Astrocyte (in vitro differentiated cells and primary cell): ENCODE data around the gene EFNA5. TPM values are rescaled to one million over a fixed set of nuclear protein-coding genes. Genes with fewer than 3 reads are reported as not detected.

Experiments
- DNase-seq: peaks from one replicate; pipeline ENCODE4 v3.0.0-alpha.2; 2010; ENCODE audit warnings: low read depth
- FAIRE-seq: peaks from 2 replicates; lab custom pipeline; 2011; peaks lifted over from hg19 to GRCh38; lab: Jason Lieb, UNC
- H2AFZ ChIP-seq: 2 replicates; pipeline ENCODE4 v1.6.0; 2012; ENCODE audit warnings: low read depth, low read length, inconsistent platforms
- H3K27ac ChIP-seq: 2 replicates; pipeline ENCODE4 v1.5.1; 2011; ENCODE audit warnings: low read depth, low read length, inconsistent platforms
- H3K27me3 ChIP-seq: 2 replicates; pipeline ENCODE4 v1.6.0; 2011; ENCODE audit warnings: low read length, inconsistent platforms; ENCODE audit not compliant: insufficient read depth
- H3K36me3 ChIP-seq: 2 replicates; pipeline ENCODE4 v1.5.1; 2011; ENCODE audit warnings: low read length, inconsistent platforms; ENCODE audit not compliant: insufficient read depth
- H3K4me1 ChIP-seq: 2 replicates; pipeline ENCODE4 v1.5.1; 2011; ENCODE audit warnings: low read length, inconsistent platforms; ENCODE audit not compliant: insufficient read depth
- H3K4me2 ChIP-seq: 2 replicates; pipeline ENCODE4 v1.6.0; 2012; ENCODE audit warnings: low read length, inconsistent platforms
- H3K4me3 ChIP-seq: 2 replicates; pipeline ENCODE4 v1.5.1; 2011; ENCODE audit warnings: low read depth, mild to moderate bottlenecking, low read length, inconsistent platforms; ENCODE audit not compliant: insufficient read depth
- H3K79me2 ChIP-seq: 2 replicates; pipeline ENCODE4 v1.6.0; 2012; ENCODE audit warnings: mild to moderate bottlenecking, low read length, inconsistent platforms; ENCODE audit not compliant: insufficient read depth
- H3K9ac ChIP-seq: 2 replicates; pipeline ENCODE4 v1.6.0; 2012; ENCODE audit warnings: mild to moderate bottlenecking, low read length, inconsistent platforms
- H3K9me3 ChIP-seq: 2 replicates; pipeline ENCODE4 v1.5.1; 2012; ENCODE audit warnings: low read depth, mild to moderate bottlenecking, low read length, inconsistent platforms; ENCODE audit not compliant: insufficient read depth
- H4K20me1 ChIP-seq: 2 replicates; pipeline ENCODE4 v1.6.0; 2012; ENCODE audit warnings: low read length, inconsistent platforms; ENCODE audit not compliant: insufficient read depth
- H3K27ac Mint-ChIP-seq: one replicate; pipeline ENCODE4 v1.8.0; 2021; ENCODE audit warnings: mild to moderate bottlenecking, mixed read lengths; ENCODE audit not compliant: unreplicated experiment
- H3K27me3 Mint-ChIP-seq: one replicate; pipeline ENCODE4 v1.8.0; 2021; ENCODE audit warnings: low read depth, mixed read lengths; ENCODE audit not compliant: unreplicated experiment
- H3K36me3 Mint-ChIP-seq: one replicate; pipeline ENCODE4 v1.8.0; 2021; ENCODE audit warnings: low read depth, mixed read lengths; ENCODE audit not compliant: unreplicated experiment
- H3K4me1 Mint-ChIP-seq: one replicate; pipeline ENCODE4 v1.8.0; 2021; ENCODE audit warnings: low read depth, mixed read lengths; ENCODE audit not compliant: unreplicated experiment
- H3K4me3 Mint-ChIP-seq: one replicate; pipeline ENCODE4 v1.8.0; 2021; ENCODE audit warnings: mild to moderate bottlenecking, moderate library complexity, mixed read lengths; ENCODE audit not compliant: unreplicated experiment
- H3K9me3 Mint-ChIP-seq: one replicate; pipeline ENCODE4 v1.8.0; 2021; ENCODE audit warnings: mild to moderate bottlenecking, mixed read lengths; ENCODE audit not compliant: unreplicated experiment
- EZH2 ChIP-seq: IDR thresholded peaks from 2 replicates; pipeline ENCODE4 v1.6.1; 2012; ENCODE audit warnings: mild to moderate bottlenecking, low read length, inconsistent platforms; ENCODE audit not compliant: insufficient read depth
- total RNA-seq: library from RNA; stranded (reverse); gene quantifications from 2 replicates; pipeline ENCODE4 v1.2.1, GENCODE V29; 2021
- TF ChIP-seq, protein P1 (sequence below): IDR thresholded peaks from 2 replicates; pipeline ENCODE4 v1.5.1; 2011; ENCODE audit warnings: low read depth, mild to moderate bottlenecking, inconsistent platforms, low read length, moderate library complexity; ENCODE audit not compliant: insufficient read depth

Gene EFNA5
- total RNA-seq, 1 donor from 2014 or later, result 59.3 TPM

DNA sequence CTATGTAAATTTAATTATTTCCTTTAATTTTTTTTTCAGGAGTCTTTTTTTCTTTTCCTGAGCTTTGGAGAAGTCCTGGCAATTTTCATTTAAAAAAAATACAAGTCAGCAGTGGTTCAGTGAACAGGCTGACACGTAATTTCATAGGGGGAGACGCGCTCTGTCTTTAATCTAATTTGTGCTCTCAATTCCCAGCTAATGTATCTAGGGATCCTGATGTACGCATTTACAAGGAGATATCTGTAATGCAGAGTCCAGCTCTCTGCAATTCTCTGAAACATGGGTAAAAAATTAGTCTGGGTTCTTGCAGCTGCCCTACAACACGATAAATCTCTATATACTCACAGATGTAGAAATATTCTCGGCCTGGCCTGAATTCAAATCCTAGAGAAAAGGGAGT is 243.9 kb downstream of the EFNA5 start:
- FAIRE-seq (no peak), DNase-seq (no peak)
- H3K27me3 ChIP-seq, result no peaks in the 10 kb centered on the region
- H3K4me1 Mint-ChIP-seq, result peaks cover 58% of the 10 kb centered on the region
- H4K20me1 ChIP-seq, result no peaks in the 10 kb centered on the region
- H3K27ac Mint-ChIP-seq, result no peak overlapping the region
- no peaks in the 10 kb centered on the region for H3K9me3 ChIP-seq
- no peaks in the 10 kb centered on the region for H3K79me2 ChIP-seq
- H3K9me3 Mint-ChIP-seq, result no peaks in the 10 kb centered on the region
- H3K27me3 Mint-ChIP-seq, result no peaks in the 10 kb centered on the region
- peaks cover 28% of the 10 kb centered on the region for H3K4me1 ChIP-seq
- no peak overlapping the region for H3K9ac ChIP-seq
- H3K36me3 ChIP-seq, result no peaks in the 10 kb centered on the region
- TF ChIP-seq, protein P1, sequence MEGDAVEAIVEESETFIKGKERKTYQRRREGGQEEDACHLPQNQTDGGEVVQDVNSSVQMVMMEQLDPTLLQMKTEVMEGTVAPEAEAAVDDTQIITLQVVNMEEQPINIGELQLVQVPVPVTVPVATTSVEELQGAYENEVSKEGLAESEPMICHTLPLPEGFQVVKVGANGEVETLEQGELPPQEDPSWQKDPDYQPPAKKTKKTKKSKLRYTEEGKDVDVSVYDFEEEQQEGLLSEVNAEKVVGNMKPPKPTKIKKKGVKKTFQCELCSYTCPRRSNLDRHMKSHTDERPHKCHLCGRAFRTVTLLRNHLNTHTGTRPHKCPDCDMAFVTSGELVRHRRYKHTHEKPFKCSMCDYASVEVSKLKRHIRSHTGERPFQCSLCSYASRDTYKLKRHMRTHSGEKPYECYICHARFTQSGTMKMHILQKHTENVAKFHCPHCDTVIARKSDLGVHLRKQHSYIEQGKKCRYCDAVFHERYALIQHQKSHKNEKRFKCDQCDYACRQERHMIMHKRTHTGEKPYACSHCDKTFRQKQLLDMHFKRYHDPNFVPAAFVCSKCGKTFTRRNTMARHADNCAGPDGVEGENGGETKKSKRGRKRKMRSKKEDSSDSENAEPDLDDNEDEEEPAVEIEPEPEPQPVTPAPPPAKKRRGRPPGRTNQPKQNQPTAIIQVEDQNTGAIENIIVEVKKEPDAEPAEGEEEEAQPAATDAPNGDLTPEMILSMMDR, result no peak
- no peak overlapping the region for H3K4me2 ChIP-seq
- no peak overlapping the region for H3K27ac ChIP-seq
- H3K4me3 ChIP-seq, result no peak overlapping the region
- no peaks in the 10 kb centered on the region for H3K36me3 Mint-ChIP-seq
- H3K4me3 Mint-ChIP-seq, result no peak overlapping the region
- no peak overlapping the region for H2AFZ ChIP-seq

DNA sequence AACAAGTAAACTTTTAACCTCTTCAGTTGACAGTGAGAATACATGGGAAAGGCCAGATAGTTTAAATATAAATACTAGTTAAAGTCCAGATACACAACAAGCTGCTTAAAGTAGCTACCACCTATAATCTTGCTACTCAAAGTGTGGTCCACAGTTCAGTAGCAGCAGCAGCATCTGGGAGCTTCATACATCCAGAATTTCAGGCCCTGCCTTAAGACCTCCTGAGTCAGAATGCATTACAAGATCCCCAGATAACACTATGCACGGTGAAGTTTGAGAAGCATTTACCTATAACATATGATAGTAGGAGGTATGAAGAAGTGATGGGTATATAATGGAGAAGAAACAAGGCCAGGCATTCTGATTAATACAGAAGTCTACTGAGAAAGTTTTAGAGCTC is 244.5 kb downstream of the EFNA5 start:
- no peak for FAIRE-seq
- Mint-ChIP-seq H3K9me3 (no peaks in the 10 kb centered on the region), H3K27me3 (no peaks in the 10 kb centered on the region), H3K36me3 (peaks cover 3% of the 10 kb centered on the region), H3K4me1 (peaks cover 52% of the 10 kb centered on the region), H3K27ac (peak overlapping the region; percentile 95), H3K4me3 (no peak overlapping the region)
- Histone ChIP-seq H3K9ac (no peak overlapping the region), H3K4me1 (peaks cover 27% of the 10 kb centered on the region), H3K9me3 (no peaks in the 10 kb centered on the region), H3K27ac (peak overlapping the region; percentile 67), H4K20me1 (no peaks in the 10 kb centered on the region), H3K4me3 (no peak overlapping the region), H3K4me2 (peak overlapping the region; percentile 57), H2AFZ (no peak overlapping the region), H3K36me3 (no peaks in the 10 kb centered on the region), H3K27me3 (no peaks in the 10 kb centered on the region), H3K79me2 (no peaks in the 10 kb centered on the region)
- TF ChIP-seq, protein P1, result no peak
- TF ChIP-seq EZH2, result no peak
- peak; percentile 12 for DNase-seq

DNA sequence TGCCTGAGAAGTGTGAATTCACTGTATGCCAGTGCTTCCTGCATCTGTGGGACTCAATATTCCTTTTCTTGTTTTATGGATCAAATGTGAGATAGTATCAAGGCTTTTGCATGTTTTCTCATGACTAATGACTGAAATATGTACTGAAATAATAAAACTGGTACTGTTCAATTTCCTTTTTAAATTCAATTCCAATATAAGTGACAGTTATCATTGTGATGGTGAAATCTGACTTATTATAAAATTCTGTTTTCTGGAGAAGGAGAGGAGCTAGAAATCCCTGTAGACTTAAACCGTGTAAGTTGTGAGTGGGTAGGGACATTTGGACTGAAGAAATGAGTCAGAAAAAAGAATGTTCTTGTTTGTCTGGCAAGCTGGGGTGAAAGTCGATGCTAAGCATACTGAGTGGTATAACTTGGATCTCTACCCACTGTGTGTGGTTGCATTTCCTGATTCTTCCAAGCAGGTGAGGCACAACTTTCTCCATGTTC is 245.2 kb downstream of the EFNA5 start:
- Histone ChIP-seq H3K9ac (peak overlapping the region; percentile 19), H3K27me3 (no peaks in the 10 kb centered on the region), H3K36me3 (no peaks in the 10 kb centered on the region), H3K27ac (peak overlapping the region; percentile 67), H3K9me3 (no peaks in the 10 kb centered on the region), H3K4me3 (no peak overlapping the region), H3K4me1 (peaks cover 27% of the 10 kb centered on the region), H3K79me2 (no peaks in the 10 kb centered on the region), H3K4me2 (peak overlapping the region; percentile 57), H2AFZ (no peak overlapping the region), H4K20me1 (no peaks in the 10 kb centered on the region)
- no peak for TF ChIP-seq EZH2
- TF ChIP-seq, protein P1, result no peak
- Mint-ChIP-seq H3K27me3 (no peaks in the 10 kb centered on the region), H3K9me3 (no peaks in the 10 kb centered on the region), H3K27ac (peak overlapping the region; percentile 95), H3K4me1 (peaks cover 52% of the 10 kb centered on the region), H3K36me3 (peaks cover 3% of the 10 kb centered on the region), H3K4me3 (no peak overlapping the region)
- DNase-seq, result peak; percentile 95
- FAIRE-seq, result no peak
